ENCODE results near the gene MEIS2.
A peak's percentile ranks its signal among the peaks of the same experiment; 100 is the strongest.

MEIS2 gene

GRCh38 chr15:36964626-36965025 is 135.7 kb downstream of the MEIS2 start:
- no peak for DNase-seq (ENCODE audit: low spot score)

GRCh38 chr15:36961956-36962355 is 138.4 kb downstream of the MEIS2 start:
- no peak for DNase-seq (ENCODE audit: low spot score)

DNA sequence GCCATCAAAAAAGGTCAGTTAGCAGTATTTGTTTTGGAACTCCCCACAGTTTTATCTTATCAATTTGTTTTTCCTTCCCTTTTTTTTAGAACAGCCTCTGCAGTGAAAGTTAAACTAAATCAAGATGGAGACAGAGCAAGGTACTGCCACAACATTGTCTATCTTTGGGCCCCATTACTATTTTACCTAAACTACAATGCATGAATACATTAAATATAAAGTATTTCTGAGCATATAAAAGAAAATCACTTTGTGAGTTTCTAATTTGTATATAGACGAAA is 139.5 kb downstream of the MEIS2 start:
- no peak for DNase-seq (ENCODE audit: low spot score)

DNA sequence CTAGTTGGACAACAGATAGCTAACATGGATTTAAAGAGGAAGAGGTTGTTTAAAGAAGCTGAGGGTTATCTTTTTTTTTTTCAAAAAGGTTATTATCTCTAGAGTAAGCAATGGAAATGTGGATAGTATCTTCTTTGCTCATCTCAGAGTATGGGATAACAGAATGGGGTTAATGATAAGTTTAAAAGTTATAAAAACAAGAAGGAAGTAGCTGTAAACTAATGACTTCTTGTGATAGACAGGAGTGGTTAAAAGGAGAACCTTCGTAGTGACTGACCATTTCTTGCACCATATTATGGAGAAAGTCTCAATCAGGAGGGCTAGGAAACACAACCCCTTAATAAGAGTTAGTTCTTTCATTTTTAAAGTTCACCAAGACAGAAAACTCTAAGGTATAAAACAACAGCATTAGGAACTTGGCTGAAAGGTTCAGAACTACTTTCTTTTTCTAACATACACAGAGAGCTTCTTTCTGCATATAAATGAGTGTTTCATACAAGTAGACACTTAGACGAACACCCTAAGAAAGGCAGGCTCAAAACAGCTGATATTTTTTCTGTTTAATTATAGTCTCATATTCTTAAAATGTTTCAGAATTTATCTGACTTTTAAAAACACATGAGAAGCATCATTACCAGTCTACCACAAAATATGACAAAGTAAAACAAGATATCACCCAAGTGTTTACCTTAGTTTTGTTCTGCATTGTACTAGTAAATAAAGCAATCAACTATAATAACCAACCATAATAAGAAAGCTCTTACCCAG is 140.0 kb downstream of the MEIS2 start:
- no peak for DNase-seq (ENCODE audit: low spot score)

DNA sequence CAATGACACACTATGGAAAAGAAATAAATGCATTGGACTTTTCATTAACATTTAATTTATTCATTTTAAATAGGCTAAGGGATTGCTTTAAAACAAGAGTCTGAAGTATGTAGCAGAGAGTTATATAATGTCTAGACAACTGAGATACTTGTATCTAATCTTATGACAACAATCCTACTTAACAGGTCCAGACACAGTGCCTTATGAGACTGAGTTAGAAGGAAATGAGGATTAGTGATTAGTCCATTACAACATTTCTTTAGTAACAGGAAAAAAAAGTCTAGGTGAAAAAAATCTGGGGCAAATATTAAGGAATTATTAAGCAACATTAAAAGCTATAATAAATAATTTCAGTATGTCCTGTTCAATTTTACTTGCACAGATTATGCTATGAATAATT is 140.6 kb downstream of the MEIS2 start:
- no peak for DNase-seq (ENCODE audit: low spot score)

GRCh38 chr15:36958606-36959005 is 141.7 kb downstream of the MEIS2 start:
- no peak for DNase-seq (ENCODE audit: low spot score)

GRCh38 chr15:36954486-36954885 is 145.9 kb downstream of the MEIS2 start:
- peak; percentile 34 for DNase-seq (ENCODE audit: low spot score)

DNA sequence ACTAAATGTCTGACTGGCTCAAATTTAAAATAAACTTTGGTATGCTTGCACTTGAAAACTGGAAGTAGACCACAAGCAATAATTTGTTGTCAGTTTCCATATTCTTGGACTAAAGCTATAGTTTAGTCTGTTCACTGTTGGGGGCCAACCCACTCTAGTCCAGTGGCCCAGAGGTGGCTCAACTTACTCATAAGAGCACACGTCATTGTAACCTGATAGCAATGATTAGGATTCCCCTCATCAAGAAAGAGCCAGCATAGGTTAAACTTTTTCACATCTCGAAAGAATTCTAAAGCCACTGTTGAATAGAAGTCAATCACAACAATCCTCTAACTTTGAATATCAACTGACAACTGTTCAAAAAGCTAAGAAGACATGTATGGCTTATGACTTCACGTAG is 147.0 kb downstream of the MEIS2 start:
- DNase-seq (ENCODE audit: low spot score), result no peak

- peak; percentile 96 for DNase-seq (ENCODE audit: low spot score)
Observed at GRCh38 chr15:36951731-36952247, 148.6 kb downstream of the MEIS2 start.

DNA sequence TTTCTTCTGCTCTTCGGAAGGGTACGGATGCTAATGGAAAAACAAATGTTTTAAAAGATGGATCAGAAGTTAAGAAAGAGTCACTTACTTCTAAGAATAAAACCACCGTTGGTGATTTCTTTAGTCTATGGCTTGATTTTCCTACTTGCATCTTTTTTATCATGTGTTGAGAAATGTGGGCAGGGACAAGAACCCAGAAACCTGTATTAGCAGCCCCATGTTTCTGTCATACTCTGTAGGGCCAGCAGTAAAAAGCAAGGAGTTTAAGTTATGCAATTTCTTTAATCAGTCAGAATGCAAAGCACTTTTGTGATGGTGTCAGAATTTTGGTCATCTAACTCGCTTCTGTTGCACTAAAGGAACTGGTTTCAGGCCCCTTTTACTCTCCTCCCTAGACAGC is 150.0 kb downstream of the MEIS2 start:
- DNase-seq (ENCODE audit: low spot score), result no peak

- DNase-seq (ENCODE audit: low spot score), result no peak
Observed at GRCh38 chr15:36948982-36949381, 151.4 kb downstream of the MEIS2 start.

- DNase-seq (ENCODE audit: low spot score), result no peak
Observed at GRCh38 chr15:36947035-36947719, 153.2 kb downstream of the MEIS2 start.

DNA sequence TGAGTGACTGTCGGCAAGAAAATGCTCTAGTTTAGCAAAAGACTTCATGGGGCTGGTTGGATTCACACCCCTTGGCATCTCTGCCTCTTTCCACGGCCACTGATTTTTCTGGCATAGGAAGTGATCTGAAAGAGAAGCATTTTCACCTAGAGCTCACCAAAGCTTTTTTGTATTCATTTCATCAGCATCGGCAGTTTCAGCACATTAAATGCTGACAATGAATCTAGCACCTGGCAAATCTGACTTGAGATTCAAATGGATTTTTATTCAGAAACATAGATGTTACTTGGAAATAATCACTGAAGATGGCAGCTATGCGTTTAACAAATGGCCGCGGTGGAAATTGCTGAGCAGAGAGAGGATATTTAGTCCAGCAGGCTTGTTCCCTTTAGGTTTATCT is 155.9 kb downstream of the MEIS2 start:
- DNase-seq (ENCODE audit: low spot score), result no peak

- no peak for DNase-seq (ENCODE audit: low spot score)
Observed at GRCh38 chr15:36943508-36944361, 156.6 kb downstream of the MEIS2 start.

DNA sequence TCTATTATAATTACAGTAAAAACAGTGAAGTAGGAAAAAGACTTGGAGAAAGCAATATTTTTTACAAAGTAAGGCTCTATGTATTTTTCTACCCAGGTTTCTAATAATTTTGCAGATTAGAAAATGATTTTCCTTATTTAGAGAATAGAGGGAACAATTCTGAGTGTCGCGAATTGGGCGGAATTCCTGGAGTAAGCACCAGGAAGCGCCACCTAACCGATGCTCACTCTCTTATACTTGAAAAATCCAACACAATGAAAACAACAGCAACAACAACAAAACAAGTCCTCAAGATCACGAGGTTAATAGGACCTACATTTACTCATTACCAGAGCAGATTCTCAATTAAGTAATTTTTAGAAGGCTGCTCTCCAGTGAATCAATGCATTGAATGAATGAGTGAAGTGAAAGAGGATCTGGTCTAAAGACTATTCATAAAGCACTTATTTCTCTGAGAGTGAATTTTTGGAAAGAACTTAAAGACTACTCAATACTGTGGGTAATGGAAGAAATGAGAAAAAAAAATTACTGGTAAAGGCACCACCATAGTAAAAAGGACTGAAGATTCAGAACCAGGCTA is 158.0 kb downstream of the MEIS2 start:
- DNase-seq (ENCODE audit: low spot score), result no peak

DNA sequence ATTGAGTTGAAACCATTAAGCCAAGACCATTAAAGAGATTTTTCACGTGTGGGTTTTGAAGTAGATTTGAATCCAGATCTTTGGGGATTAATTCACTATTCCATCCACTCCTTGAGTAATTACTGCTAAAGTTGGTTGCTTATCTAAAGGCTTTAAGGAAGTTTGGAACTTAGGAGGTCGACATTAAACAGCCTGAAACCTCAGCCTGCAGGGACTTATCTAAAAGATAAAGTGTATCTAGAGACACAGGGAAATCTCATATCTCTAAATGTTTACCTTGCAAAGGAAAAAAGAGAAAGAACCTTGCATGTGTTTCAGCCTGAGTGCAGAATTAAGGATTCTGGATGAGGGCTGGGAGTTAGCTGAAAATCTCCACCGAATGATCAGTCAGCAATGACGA is 158.6 kb downstream of the MEIS2 start:
- DNase-seq (ENCODE audit: low spot score), result no peak

- no peak for DNase-seq (ENCODE audit: low spot score)
Observed at GRCh38 chr15:36940636-36941260, 159.6 kb downstream of the MEIS2 start.

GRCh38 chr15:36940219-36940618 is 160.1 kb downstream of the MEIS2 start:
- DNase-seq (ENCODE audit: low spot score), result no peak

DNA sequence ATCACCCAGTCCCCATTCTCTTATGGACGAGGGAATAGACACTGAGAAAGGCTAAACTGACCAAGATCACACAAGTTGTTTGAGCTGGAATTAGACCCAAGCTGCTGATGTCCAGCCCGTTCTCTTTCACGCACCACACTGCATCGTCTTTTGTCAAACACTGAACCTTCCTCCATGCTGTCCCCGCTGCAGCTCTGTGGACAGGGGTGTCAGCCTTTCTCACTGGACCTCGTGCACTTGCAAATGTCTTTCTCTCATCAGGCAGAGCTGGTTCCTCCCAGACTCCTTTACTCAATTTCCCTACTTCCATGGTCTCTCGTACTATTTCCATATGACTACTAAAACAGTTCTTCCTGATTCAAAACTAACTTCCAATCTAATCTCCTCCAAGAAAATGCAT is 161.6 kb downstream of the MEIS2 start:
- DNase-seq (ENCODE audit: low spot score), result no peak

DNA sequence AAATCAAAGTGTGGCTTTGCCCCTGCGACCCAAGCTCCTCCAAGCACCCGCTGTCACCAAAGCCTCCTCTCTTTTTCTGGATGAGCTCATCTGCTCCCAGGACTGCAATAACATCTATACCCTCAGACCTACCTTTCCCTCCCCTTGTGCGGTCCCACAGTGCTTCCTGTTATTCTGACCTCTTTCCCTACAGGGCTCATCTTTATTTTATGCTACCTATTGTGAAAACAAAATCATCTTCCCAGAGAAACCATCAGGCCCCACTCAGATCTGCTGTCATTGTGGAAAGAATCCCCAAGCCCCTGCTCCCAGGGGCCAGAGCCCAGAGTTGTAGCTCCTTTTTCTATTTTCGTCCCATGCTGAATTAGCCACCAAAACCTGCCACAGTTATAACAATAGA is 162.2 kb downstream of the MEIS2 start:
- no peak for DNase-seq (ENCODE audit: low spot score)

DNA sequence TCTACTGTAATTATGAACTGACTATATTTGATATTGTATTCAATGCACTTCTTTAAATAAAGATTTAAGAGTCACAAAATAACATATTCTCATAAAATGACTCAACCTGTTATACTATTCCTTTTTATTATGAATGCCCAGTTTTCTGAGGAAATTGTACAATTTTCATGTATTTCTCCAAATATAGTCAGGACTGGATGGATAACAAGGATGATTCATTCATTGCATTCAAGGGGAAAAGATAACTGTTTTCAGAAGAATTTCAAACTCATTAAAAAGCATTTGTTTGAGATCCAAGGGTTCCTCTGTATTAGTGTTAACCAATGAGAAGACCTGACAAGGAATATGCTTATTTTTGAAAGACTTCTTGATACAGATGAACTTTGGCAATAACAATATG is 163.7 kb downstream of the MEIS2 start:
- no peak for DNase-seq (ENCODE audit: low spot score)

Data from RKO (cell line).